Astrocyte (in vitro differentiated cells and primary cell): Measurements from ENCODE around the gene SLC66A2.

Experiments
- EZH2 ChIP-seq: IDR thresholded peaks from 2 replicates; pipeline ENCODE4 v1.6.1; 2012; ENCODE audit warnings: mild to moderate bottlenecking, low read length, inconsistent platforms; ENCODE audit not compliant: insufficient read depth
- TF ChIP-seq, protein P1 (sequence below): IDR thresholded peaks from 2 replicates; pipeline ENCODE4 v1.5.1; 2011; ENCODE audit warnings: low read depth, mild to moderate bottlenecking, inconsistent platforms, low read length, moderate library complexity; ENCODE audit not compliant: insufficient read depth

DNA sequence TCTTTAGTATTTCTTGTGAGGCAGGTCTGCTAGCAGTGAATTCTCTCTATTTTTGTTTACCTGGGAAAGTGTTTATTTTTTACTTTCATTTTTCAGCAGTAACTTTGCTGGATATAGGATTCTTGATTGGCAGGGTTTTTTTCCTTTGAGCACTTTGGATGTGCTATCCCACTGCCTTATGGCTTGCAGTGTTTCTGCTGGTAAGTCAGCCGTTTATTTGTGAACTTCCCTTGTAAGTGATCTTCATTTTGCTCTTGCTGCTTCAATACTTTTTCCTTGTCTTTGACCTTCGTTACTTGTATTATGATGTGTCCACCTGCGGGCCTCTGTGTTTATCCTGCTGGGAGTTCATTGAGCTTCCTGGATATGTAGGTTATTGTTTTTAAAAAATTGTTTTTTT, 54.7 kb downstream of the SLC66A2 start:
- TF ChIP-seq EZH2: no peak
- TF ChIP-seq, protein P1, sequence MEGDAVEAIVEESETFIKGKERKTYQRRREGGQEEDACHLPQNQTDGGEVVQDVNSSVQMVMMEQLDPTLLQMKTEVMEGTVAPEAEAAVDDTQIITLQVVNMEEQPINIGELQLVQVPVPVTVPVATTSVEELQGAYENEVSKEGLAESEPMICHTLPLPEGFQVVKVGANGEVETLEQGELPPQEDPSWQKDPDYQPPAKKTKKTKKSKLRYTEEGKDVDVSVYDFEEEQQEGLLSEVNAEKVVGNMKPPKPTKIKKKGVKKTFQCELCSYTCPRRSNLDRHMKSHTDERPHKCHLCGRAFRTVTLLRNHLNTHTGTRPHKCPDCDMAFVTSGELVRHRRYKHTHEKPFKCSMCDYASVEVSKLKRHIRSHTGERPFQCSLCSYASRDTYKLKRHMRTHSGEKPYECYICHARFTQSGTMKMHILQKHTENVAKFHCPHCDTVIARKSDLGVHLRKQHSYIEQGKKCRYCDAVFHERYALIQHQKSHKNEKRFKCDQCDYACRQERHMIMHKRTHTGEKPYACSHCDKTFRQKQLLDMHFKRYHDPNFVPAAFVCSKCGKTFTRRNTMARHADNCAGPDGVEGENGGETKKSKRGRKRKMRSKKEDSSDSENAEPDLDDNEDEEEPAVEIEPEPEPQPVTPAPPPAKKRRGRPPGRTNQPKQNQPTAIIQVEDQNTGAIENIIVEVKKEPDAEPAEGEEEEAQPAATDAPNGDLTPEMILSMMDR: no peak
